ENCODE measurements around the gene DDX5.

The DDX5 gene

GRCh38 chr17:64506576-64507412 is 705 bp upstream of the DDX5 start, which contains the start of gene CEP95:
CEP95 (plus strand) TSS chr17:64506977; CDS start chr17:64507098, 121 bp downstream.
- in situ Hi-C loops (cut with HindIII; ENCODE audit: low sequenced_read_pairs): no loop called here
- H3K4me3 ChIP-seq (ENCODE audit: low read depth, low read length): peak within 1 kb of the TSS; percentile 96
- TF ChIP-seq CTCF (IDR thresholded peaks at IDR 0.05; ENCODE audit: low read depth, low read length, missing control alignments): no peak
- peak; percentile 96 for DNase-seq (ENCODE audit: low read depth)

GRCh38 chr17:64505340-64506200 is 519 bp downstream of the DDX5 start:
- peak; percentile 80 for DNase-seq (ENCODE audit: low read depth)
- in situ Hi-C loops (cut with HindIII; ENCODE audit: low sequenced_read_pairs): no loop called here
- TF ChIP-seq CTCF (IDR thresholded peaks at IDR 0.05; ENCODE audit: low read depth, low read length, missing control alignments): no peak
- H3K4me3 ChIP-seq (ENCODE audit: low read depth, low read length): peak overlapping the region; percentile 96

GRCh38 chr17:64504769-64505339 is 1.2 kb downstream of the DDX5 start:
- no peak for TF ChIP-seq CTCF (IDR thresholded peaks at IDR 0.05; ENCODE audit: low read depth, low read length, missing control alignments)
- in situ Hi-C loops (cut with HindIII; ENCODE audit: low sequenced_read_pairs): no loop called here
- peak overlapping the region; percentile 96 for H3K4me3 ChIP-seq (ENCODE audit: low read depth, low read length)
- DNase-seq (ENCODE audit: low read depth): no peak

GRCh38 chr17:64503821-64504768 is 2.0 kb downstream of the DDX5 start:
- in situ Hi-C loops (cut with HindIII; ENCODE audit: low sequenced_read_pairs): no loop called here
- DNase-seq (ENCODE audit: low read depth): no peak
- H3K4me3 ChIP-seq (ENCODE audit: low read depth, low read length): peak overlapping the region; percentile 96
- no peak for TF ChIP-seq CTCF (IDR thresholded peaks at IDR 0.05; ENCODE audit: low read depth, low read length, missing control alignments)

GRCh38 chr17:64503341-64503740 is 2.7 kb downstream of the DDX5 start:
- no peak for DNase-seq (ENCODE audit: low read depth)
- no peak overlapping the region for H3K4me3 ChIP-seq (ENCODE audit: low read depth, low read length)
- TF ChIP-seq CTCF (IDR thresholded peaks at IDR 0.05; ENCODE audit: low read depth, low read length, missing control alignments): no peak
- in situ Hi-C loops (cut with HindIII; ENCODE audit: low sequenced_read_pairs): no loop called here

All from astrocyte of the cerebellum (primary cell).